ENCODE results near the gene SRPK2. TPM values are rescaled to one million over a fixed set of nuclear protein-coding genes. Genes with fewer than 3 reads are reported as not detected.

SRPK2 gene
- polyA plus RNA-seq, 1 donor from 2014 or later = 118 TPM

DNA sequence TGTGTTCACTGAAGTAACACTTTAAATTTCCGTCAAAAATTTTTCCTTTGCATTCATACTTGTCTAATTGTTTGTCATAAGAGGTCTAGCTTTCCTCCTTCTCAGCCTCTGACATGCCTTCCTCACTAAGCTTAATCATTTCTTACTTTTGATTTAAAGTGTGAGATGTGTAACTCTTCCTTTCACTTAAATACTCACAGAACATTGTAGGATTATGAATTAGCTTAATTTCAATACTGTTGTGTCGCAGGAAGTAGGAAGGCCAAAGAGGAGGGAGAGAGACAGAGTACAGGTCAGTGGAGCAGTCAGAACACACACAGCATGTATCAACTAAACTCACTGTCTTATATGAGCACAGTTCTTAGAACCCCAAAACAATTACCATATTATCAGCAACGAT lies 99.0 kb downstream of the SRPK2 start:
- Histone ChIP-seq H3K27ac (ENCODE audit: low read length) (no peak overlapping the region), H3K4me2 (ENCODE audit: low read length) (no peak overlapping the region), H3K4me3 (ENCODE audit: low read length) (no peak overlapping the region), H3K9me3 (ENCODE audit: low read length) (no peaks in the 10 kb centered on the region), H3K36me3 (ENCODE audit: insufficient read depth, low read length) (no peaks in the 10 kb centered on the region), H2AFZ (ENCODE audit: low read depth, low read length) (no peak overlapping the region), H3K9ac (ENCODE audit: low read length) (no peak overlapping the region), H4K20me1 (ENCODE audit: insufficient read depth) (no peaks in the 10 kb centered on the region), H3K27me3 (ENCODE audit: insufficient read depth, low read depth, low read length) (no peaks in the 10 kb centered on the region), H3K79me2 (replicated peaks; ENCODE audit: insufficient read depth, low read length) (no peaks in the 10 kb centered on the region), H3K9me2 (ENCODE audit: insufficient read depth, low read length) (no peaks in the 10 kb centered on the region), H3F3A (ENCODE audit: insufficient read depth, low read length, poor library complexity, severe bottlenecking) (no peaks in the 10 kb centered on the region)
- no peak for TF ChIP-seq MXI1 (conservative IDR thresholded peaks at IDR 0.05; ENCODE audit: poor library complexity, severe bottlenecking)

DNA sequence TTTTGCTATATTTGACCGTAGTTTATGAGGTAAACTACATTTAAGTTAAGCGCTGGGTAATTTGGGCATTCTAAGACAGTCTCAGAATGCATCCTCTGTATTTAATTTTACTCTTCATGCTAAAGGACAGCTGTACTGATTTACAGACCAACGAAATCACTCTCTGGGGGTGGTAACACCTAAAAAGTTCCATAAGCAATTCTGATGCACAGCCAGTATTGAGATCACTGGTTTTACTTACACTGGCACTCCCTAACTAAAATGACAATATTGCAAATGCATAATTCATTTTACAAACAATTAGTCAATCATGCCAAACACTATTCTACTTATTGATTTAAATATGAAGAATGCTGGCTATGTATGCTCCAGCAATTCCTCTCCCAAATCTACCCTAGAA lies 102.3 kb downstream of the SRPK2 start:
- Histone ChIP-seq H3K27me3 (ENCODE audit: insufficient read depth, low read depth, low read length) (no peaks in the 10 kb centered on the region), H3K4me2 (ENCODE audit: low read length) (no peak overlapping the region), H3F3A (ENCODE audit: insufficient read depth, low read length, poor library complexity, severe bottlenecking) (no peaks in the 10 kb centered on the region), H3K79me2 (replicated peaks; ENCODE audit: insufficient read depth, low read length) (no peaks in the 10 kb centered on the region), H3K9me2 (ENCODE audit: insufficient read depth, low read length) (no peaks in the 10 kb centered on the region), H2AFZ (ENCODE audit: low read depth, low read length) (no peak overlapping the region), H3K9ac (ENCODE audit: low read length) (no peak overlapping the region), H3K27ac (ENCODE audit: low read length) (no peak overlapping the region), H3K9me3 (ENCODE audit: low read length) (no peaks in the 10 kb centered on the region), H3K4me3 (ENCODE audit: low read length) (no peak overlapping the region), H4K20me1 (ENCODE audit: insufficient read depth) (no peaks in the 10 kb centered on the region), H3K36me3 (ENCODE audit: insufficient read depth, low read length) (no peaks in the 10 kb centered on the region)
- no peak for TF ChIP-seq EZH2 (IDR thresholded peaks at IDR 0.05; ENCODE audit: borderline replicate concordance, insufficient read depth, low read length, poor library complexity, severe bottlenecking)

DNA sequence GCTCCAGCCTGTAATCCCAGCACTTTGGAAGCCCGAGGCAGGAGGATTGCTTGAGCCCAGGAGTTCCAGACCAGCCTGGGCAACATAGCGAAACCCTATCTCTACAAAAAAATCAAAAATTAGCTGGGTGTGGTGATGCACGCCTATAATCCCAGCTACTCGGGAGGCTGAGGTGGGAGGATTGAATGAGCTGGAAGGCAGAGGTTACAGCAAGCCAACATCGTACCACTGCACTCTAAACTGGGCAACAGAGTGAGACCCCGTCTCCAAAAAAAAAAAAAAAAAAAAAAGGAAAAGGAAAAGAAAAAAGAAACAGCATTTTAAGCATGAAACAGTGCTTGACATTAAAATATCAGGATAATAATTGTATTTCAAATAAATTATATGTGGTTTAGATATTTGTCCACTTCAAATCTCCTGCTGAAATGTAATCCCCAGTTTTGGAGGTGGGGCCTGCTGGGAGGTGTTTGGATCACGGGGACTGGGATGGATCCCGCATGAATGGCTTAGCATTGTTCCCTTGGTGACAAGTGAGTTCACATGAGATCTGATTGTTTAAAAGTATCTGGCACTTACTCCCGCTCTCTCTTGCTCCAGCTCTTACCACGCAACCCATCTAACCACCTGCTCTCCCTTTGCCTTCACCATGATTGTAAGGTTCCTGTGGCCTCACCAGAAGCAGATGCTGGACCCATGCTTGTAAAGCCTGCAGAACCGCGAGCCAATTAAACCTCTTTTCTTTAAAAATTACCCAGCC lies 103.4 kb downstream of the SRPK2 start:
- Histone ChIP-seq H3K27ac (ENCODE audit: low read length) (no peak overlapping the region), H3K4me2 (ENCODE audit: low read length) (no peak overlapping the region), H3K36me3 (ENCODE audit: insufficient read depth, low read length) (no peaks in the 10 kb centered on the region), H3K4me3 (ENCODE audit: low read length) (no peak overlapping the region), H3K9me2 (ENCODE audit: insufficient read depth, low read length) (no peaks in the 10 kb centered on the region), H3K9ac (ENCODE audit: low read length) (no peak overlapping the region), H3K79me2 (replicated peaks; ENCODE audit: insufficient read depth, low read length) (no peaks in the 10 kb centered on the region), H4K20me1 (ENCODE audit: insufficient read depth) (no peaks in the 10 kb centered on the region), H3F3A (ENCODE audit: insufficient read depth, low read length, poor library complexity, severe bottlenecking) (no peaks in the 10 kb centered on the region), H3K9me3 (ENCODE audit: low read length) (no peaks in the 10 kb centered on the region), H3K27me3 (ENCODE audit: insufficient read depth, low read depth, low read length) (no peaks in the 10 kb centered on the region), H2AFZ (ENCODE audit: low read depth, low read length) (no peak overlapping the region)
- no peak for TF ChIP-seq POLR2AphosphoS5 (IDR thresholded peaks at IDR 0.05)
- TF ChIP-seq, protein P1, sequence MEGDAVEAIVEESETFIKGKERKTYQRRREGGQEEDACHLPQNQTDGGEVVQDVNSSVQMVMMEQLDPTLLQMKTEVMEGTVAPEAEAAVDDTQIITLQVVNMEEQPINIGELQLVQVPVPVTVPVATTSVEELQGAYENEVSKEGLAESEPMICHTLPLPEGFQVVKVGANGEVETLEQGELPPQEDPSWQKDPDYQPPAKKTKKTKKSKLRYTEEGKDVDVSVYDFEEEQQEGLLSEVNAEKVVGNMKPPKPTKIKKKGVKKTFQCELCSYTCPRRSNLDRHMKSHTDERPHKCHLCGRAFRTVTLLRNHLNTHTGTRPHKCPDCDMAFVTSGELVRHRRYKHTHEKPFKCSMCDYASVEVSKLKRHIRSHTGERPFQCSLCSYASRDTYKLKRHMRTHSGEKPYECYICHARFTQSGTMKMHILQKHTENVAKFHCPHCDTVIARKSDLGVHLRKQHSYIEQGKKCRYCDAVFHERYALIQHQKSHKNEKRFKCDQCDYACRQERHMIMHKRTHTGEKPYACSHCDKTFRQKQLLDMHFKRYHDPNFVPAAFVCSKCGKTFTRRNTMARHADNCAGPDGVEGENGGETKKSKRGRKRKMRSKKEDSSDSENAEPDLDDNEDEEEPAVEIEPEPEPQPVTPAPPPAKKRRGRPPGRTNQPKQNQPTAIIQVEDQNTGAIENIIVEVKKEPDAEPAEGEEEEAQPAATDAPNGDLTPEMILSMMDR (IDR thresholded peaks at IDR 0.05; ENCODE audit: poor library complexity, severe bottlenecking) = no peak
- TF ChIP-seq, protein P2, sequence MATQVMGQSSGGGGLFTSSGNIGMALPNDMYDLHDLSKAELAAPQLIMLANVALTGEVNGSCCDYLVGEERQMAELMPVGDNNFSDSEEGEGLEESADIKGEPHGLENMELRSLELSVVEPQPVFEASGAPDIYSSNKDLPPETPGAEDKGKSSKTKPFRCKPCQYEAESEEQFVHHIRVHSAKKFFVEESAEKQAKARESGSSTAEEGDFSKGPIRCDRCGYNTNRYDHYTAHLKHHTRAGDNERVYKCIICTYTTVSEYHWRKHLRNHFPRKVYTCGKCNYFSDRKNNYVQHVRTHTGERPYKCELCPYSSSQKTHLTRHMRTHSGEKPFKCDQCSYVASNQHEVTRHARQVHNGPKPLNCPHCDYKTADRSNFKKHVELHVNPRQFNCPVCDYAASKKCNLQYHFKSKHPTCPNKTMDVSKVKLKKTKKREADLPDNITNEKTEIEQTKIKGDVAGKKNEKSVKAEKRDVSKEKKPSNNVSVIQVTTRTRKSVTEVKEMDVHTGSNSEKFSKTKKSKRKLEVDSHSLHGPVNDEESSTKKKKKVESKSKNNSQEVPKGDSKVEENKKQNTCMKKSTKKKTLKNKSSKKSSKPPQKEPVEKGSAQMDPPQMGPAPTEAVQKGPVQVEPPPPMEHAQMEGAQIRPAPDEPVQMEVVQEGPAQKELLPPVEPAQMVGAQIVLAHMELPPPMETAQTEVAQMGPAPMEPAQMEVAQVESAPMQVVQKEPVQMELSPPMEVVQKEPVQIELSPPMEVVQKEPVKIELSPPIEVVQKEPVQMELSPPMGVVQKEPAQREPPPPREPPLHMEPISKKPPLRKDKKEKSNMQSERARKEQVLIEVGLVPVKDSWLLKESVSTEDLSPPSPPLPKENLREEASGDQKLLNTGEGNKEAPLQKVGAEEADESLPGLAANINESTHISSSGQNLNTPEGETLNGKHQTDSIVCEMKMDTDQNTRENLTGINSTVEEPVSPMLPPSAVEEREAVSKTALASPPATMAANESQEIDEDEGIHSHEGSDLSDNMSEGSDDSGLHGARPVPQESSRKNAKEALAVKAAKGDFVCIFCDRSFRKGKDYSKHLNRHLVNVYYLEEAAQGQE (IDR thresholded peaks at IDR 0.05; ENCODE audit: borderline replicate concordance) = no peak
- TF ChIP-seq EZH2 (IDR thresholded peaks at IDR 0.05; ENCODE audit: borderline replicate concordance, insufficient read depth, low read length, poor library complexity, severe bottlenecking) = no peak
- no peak for TF ChIP-seq RAD21 (conservative IDR thresholded peaks at IDR 0.05)
- TF ChIP-seq SMC3 (conservative IDR thresholded peaks at IDR 0.05; ENCODE audit: poor library complexity) = no peak
- no peak for TF ChIP-seq TAF1 (IDR thresholded peaks at IDR 0.05; ENCODE audit: low read depth)
- TF ChIP-seq EP300 (conservative IDR thresholded peaks at IDR 0.05; ENCODE audit: poor library complexity, severe bottlenecking) = no peak
- TF ChIP-seq MXI1 (conservative IDR thresholded peaks at IDR 0.05; ENCODE audit: poor library complexity, severe bottlenecking) = no peak

All from neural cell (in vitro differentiated cells).